ENCODE data around the gene TSPAN14.

TSPAN14 gene

DNA sequence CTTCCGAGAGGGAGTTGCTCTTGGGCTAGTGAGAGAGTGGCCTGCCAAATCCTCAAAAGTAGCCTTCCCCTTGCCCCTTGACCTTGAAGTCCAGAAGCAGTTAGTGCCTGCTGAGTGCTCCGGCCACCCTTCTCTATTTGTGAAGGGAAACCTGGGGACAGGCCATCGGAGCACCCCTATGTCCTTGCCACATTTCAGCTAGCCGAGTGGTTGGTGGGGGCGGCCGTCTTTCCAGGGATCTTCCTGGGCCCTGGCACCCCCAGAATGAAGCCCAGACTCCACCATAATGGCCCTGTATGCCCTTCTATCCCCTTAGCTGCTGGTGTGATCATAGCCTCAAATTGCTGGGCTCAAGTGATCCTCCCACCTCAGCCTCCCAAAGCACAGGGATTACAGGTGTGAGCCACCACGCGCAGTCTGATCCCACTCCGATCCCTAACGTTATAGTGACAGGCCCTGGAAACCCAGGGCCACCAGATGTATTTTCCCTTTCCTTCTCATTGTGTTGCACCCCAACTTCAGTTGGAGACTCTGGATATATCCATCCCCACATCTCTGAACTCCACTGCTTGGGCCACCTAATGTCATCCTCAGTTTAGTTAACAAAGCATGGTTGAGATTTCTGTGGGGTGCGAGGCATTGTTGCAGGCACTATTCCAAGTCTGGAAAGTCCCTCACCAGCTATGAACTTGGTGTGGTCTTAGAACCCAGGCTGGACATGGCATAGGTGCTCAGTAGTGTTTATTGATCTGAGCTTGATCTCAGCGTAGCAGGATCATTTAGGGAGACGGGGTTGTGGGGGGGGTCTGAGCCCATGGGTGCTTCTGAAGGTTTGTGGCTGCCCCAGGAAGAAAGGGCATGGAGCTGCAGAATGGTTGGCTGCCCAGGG is 1.6 kb downstream of the TSPAN14 start:
- DNase-seq (ENCODE audit: low read depth), result no peak

GRCh38 chr10:80457554-80458262 is 3.6 kb downstream of the TSPAN14 start:
- no peak for DNase-seq (ENCODE audit: low read depth)

DNA sequence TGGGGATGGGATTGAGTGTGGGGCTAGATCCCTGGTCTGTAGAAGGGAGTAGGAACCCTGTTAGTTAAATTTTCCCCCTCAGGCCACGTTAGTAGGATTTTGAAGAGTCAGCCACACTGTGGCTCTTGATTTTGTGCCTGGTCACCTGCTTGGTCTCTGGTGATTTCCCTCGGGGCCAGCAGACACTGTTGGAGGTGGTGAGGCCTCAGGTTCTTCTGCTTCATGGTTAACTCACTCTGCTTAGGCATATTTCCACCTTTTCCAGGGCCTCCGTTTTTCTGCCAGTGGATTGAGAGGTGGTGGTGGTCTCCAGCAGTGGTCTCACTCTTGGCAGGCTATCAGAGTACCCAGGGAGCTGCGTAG is 4.1 kb downstream of the TSPAN14 start:
- DNase-seq (ENCODE audit: low read depth), result no peak

- peak; percentile 52 for DNase-seq (ENCODE audit: low read depth)
These were observed 4.5 kb downstream of the TSPAN14 start for GRCh38 chr10:80458638-80459037.

- DNase-seq (ENCODE audit: low read depth), result peak; percentile 91
These were observed 5.1 kb downstream of the TSPAN14 start for GRCh38 chr10:80459047-80459865.

DNA sequence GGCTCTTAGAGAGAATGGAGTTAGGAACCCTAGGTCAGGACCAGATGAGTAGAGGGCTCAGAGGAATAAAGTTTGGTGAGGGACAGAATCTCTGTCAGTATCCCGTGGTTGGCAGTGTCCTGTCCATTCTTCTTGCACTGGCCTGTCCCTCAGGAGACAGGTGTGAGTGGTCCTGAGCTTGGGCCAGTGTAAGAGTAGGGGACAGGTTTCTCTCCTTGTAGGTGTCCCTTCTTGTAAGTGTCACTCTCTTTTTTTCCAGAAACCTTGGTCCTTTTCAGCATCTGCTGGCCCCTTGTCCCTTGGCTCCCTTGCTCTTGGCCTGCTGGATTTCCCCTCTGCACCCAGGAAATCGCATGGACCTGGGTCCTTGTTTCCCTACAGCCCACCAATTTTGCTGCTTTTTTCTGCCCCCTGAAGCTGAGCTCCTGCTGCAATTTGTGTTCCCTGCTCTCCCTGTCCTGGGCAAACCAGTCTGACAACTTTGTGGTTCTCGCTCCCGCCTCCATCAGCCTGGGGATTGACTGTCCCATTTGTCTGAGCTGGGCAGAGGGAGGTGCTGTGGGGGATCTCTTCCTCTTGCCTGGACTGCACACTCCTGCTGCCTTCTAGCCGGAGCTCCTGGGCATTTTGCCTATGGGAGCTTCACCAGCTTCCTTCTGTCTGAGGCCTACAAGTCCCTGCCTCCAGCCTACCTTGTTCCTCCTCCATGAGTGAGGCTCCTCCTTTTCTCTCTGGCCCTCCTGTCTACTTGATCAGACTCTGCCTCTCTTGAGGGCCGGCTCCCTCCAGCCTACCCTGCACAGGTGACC is 6.5 kb downstream of the TSPAN14 start:
- peak; percentile 29 for DNase-seq (ENCODE audit: low read depth)

- DNase-seq (ENCODE audit: low read depth), result peak; percentile 73
These were observed 7.4 kb downstream of the TSPAN14 start for GRCh38 chr10:80461208-80462183.

DNA sequence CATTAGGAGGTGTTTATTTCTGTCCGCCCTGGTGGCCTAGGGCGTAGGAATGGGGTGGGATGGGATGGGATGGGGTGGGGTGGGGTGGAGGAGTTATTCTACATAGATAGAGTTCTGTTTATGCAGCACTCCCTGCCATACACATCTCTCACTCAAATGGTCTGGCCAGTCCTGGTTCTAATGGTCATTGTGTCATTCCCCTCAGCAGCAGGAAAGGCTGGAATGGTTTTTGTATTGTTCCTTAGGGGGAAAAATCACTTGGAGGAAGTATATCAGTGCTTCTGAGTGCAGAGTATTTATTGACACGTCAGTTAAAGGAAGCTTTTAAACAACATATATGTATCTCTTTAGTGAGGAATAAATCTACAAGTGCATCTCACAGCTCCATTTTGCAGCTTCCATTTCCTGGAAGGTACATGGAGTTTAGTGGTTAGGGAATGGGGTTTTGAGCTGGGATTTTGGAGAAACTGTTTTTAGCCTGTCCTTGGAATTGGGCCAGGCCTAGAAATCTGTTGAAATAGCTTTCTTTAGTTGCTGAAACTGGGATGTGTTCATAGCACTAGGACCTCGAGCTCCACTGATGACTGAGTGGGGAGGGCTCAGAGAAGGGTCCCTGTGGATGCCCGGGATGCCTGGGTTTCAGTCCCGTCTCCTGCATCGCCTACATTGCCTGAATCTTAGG is 8.3 kb downstream of the TSPAN14 start:
- DNase-seq (ENCODE audit: low read depth), result peak; percentile 64

DNA sequence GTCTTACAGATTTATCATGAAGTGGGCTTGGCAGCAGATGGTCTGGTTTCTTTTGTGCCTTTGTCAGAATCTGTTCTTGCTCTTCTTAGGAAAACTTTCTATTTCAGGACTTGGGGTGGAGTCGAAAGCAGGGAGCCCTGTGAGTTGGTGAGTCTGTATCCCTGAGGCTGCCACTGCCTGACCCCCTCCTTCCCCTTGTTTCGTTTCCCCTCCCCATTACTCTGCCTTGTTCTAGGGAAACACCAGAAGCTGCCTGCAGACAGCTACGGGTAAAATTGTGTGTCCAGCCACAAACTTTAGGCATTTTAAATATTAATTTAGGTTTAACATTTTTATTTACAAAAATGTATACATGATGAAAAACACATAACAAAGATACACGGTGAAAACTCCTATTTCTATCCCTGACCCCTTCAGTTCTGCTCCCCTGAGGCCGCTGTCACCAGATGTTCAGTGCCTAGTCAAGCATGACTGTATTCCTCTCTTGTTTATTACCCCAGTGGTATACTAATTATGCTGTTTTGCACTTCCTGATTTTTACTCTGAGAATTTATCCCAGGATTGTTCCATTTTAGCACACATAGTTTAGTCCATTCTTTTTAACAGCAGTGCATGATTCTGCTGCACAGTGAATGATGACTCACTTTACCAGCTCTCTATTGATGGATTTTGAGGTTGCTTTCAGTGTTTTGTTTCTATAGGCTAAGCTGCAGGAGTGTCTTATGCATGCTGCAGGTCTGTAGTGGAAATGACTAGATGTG is 9.1 kb downstream of the TSPAN14 start:
- peak; percentile 22 for DNase-seq (ENCODE audit: low read depth)

DNA sequence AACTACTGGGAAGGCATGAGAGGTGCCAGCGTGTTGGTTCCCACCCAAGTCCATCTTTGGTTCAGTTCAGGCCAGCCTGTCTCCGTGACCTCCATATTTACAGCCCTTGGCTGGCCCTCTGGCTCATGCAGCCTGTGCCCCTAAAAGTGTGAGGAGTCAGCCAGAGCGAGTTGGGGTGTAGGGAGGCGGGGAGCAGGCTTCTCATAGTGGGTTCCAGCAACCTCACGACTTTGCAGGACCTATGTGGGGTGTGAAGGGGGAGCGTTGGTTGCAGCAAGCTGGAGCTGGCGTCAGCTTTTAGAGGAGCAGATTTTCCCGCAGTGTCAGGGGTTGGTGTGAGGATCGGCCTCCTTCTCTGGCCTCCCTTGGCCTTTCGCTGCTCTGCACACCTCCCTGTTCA is 9.8 kb downstream of the TSPAN14 start:
- DNase-seq (ENCODE audit: low read depth), result no peak

DNA sequence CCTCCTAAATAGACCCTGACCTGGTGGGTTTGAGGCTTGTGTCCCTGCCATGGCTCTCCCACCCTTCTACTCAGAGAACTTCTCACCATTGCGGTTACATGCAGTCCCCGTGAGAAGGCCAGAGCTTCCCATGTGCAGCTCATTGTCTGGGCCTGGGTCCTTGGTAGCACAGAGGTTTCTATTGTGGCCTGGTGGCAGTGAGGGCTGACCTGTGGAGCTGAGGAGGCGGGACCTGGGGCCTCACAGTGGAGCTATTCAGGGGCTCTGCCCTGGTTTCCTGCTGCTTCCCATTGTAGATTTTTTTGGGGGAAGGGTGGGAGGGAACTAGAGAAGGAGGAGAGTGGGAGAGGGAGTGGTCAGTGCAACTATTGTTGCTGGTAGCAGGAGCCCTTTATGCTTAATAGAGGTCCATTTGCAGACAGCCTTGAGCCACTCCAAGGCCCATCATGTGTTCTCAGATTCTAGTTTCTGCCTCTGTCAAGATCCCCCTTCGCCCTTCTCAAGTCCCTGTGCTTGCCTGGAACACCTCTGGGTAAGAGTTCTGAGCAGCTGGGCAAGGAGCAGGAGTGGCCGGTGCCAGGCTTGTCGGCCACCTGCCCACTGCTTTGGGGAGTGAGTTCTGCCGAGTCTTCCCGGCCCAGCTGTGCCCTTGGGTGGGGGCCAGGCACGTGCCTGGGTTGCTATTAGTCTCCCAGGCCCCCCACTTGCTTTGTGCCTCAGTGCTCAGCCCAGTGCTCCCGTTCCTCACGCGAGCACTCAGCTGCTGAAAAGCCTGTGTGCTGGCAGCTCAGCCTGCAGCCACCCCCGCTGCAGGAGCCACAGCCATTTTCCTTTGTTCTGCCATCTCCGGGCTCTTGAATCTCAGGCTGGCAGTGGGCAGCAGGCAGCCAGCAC is 10.7 kb downstream of the TSPAN14 start:
- peak; percentile 8 for DNase-seq (ENCODE audit: low read depth)

DNA sequence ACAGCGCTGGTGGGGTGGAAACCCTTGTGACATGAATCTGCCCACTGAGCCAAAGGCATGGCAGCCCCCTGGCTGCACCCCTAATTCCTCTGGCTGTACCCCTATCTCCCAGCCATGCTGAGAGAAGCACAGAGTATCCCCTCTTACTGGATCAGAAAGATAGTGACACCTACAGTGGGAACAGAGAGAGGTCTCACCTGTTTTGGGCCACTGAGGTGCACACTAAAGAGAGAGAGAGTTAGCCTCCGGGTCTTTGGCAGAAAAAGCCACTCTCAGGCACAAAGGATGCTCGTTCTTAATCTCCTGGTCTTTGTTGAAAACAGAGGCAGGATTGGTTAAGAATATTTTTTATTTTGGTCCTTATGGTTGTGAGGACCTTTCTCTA is 11.3 kb downstream of the TSPAN14 start:
- DNase-seq (ENCODE audit: low read depth), result no peak

GRCh38 chr10:80465839-80466590 is 11.9 kb downstream of the TSPAN14 start:
- DNase-seq (ENCODE audit: low read depth), result no peak

DNA sequence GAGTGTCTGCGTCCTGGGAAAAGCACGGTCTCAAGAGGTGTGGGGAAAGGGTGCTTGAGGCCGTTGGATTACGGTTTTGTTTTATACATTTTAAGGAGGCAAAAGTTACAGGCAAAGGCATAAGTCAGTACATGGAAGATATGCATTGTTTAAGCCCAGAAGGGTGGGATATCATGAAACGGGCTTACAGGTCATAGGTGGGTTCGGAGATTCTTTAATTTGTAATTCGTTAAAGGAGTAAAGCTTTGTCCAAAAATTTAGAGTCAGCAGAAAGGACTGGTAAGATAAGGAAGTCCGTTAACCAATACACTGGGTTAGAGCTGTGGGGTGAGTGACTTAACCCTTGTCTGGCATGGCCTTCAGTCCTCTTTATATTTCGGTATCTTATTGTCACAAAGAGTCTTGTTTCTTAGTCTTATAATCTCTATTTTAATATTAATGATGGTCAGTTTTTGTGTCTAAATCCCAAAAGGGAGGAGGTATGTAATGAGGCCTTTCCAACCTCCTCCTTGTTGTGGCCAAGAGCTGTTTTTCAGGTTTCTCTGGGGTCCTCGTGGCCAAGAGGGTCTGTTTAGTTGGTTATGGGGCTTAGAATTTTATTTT is 12.7 kb downstream of the TSPAN14 start:
- no peak for DNase-seq (ENCODE audit: low read depth)

DNA sequence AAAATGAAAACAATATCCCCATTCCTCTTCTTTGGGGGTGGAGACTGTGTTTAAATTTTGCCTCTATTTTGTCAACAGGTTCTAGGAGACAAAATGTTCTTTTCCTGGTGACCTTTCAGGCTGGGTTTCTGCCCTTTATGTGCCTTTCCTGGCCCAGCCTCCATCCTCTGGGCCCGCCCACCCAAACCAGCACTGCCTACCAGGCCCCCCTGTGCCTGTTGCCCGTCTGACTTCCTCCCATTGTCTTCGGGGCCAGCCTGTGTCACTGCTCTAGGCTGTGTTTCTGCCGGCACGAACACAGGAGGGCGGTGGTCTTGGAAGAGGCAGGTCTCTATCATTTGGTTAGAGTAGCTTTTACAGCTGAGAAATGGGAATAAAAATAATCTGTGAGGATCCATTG is 13.9 kb downstream of the TSPAN14 start:
- no peak for DNase-seq (ENCODE audit: low read depth)

GRCh38 chr10:80468806-80469421 is 14.8 kb downstream of the TSPAN14 start:
- DNase-seq (ENCODE audit: low read depth), result no peak

Data from fibroblast of gingiva (primary cell).